HEK293 (cell line): ENCODE measurements around the gene ITPR2.

Source experiments
- CTCF ChIA-PET: fragments of 350-600 bp; formaldehyde crosslinking; extraction: SDS; loops from one replicate; lab custom pipeline; 2021; ENCODE audit warnings: antibody characterized with exemption; lab: Yijun Ruan, JAX
- POLR2A ChIA-PET: fragments of 300-600 bp; formaldehyde crosslinking; extraction: SDS; loops from one replicate; lab custom pipeline; 2020; ENCODE audit warnings: antibody characterized with exemption, inconsistent platforms; lab: Yijun Ruan, JAX
- H3K27ac ChIP-seq: fragments of 200-500 bp; sonication (Bioruptor generic); 2 replicates; pipeline ENCODE4 v1.5.1; 2014; ENCODE audit warnings: low read depth, low read length, control low read depth, inconsistent platforms; ENCODE audit errors: extremely low read depth
- H3K36me3 ChIP-seq, 2 experiments: fragments of 200-500 bp in 1 of 2; sonication (Bioruptor generic) in 1 of 2; 1 replicate in 1 of 2; 2 replicates in 1 of 2; pipeline ENCODE4 v1.5.1; 2014 to 2017; ENCODE audit warnings: inconsistent platforms in 2 of 2, low read length in 2 of 2; ENCODE audit not compliant: control insufficient read depth in 2 of 2, insufficient read depth in 1 of 2
- H3K4me1 ChIP-seq: fragments of 200-500 bp; sonication (Bioruptor generic); 2 replicates; pipeline ENCODE4 v1.5.1; 2014; ENCODE audit warnings: mild to moderate bottlenecking, low read length, inconsistent platforms; ENCODE audit not compliant: control insufficient read depth, insufficient read depth
- H3K4me3 ChIP-seq: 2 replicates; pipeline ENCODE4 v1.5.1; 2011; ENCODE audit warnings: low read depth, mild to moderate bottlenecking, control low read depth, low read length, moderate library complexity
- H3K9me3 ChIP-seq: fragments of 200-500 bp; sonication (Bioruptor generic); 2 replicates; pipeline ENCODE4 v1.5.1; 2014; ENCODE audit warnings: low read depth, low read length, inconsistent platforms; ENCODE audit not compliant: control insufficient read depth, insufficient read depth
- IKZF3 ChIP-seq: fragments of 450-650 bp; IDR thresholded peaks from 2 replicates; pipeline ENCODE4 v1.5.0; 2018; ENCODE audit warnings: missing biosample characterization, mild to moderate bottlenecking, missing genetic modification characterization, moderate library complexity
- SP2 ChIP-seq: fragments of 450-650 bp; formaldehyde crosslinking; IDR thresholded peaks from 2 replicates; pipeline ENCODE4 v1.5.1; 2016; ENCODE audit warnings: missing biosample characterization, missing genetic modification characterization
- ZNF138 ChIP-seq: fragments of 450-650 bp; formaldehyde crosslinking; IDR thresholded peaks from 2 replicates; pipeline ENCODE4 v1.5.1; 2016; ENCODE audit warnings: missing biosample characterization, missing genetic modification characterization, borderline replicate concordance
- ZNF155 ChIP-seq: fragments of 450-650 bp; formaldehyde crosslinking; IDR thresholded peaks from 2 replicates; pipeline ENCODE4 v1.5.1; 2016; ENCODE audit warnings: missing biosample characterization, missing genetic modification characterization
- ZNF211 ChIP-seq: fragments of 450-650 bp; formaldehyde crosslinking; IDR thresholded peaks from 2 replicates; pipeline ENCODE4 v1.5.1; 2016; ENCODE audit warnings: low read depth, missing biosample characterization, missing genetic modification characterization
- ZNF335 ChIP-seq: fragments of 450-650 bp; formaldehyde crosslinking; conservative IDR thresholded peaks from 2 replicates; pipeline ENCODE4 v1.5.1; 2016; ENCODE audit warnings: missing biosample characterization, missing genetic modification characterization
- ZNF48 ChIP-seq: fragments of 450-650 bp; formaldehyde crosslinking; IDR thresholded peaks from 2 replicates; pipeline ENCODE4 v1.5.1; 2016; ENCODE audit warnings: missing biosample characterization, missing genetic modification characterization
- ZNF510 ChIP-seq: fragments of 450-650 bp; formaldehyde crosslinking; IDR thresholded peaks from 2 replicates; pipeline ENCODE4 v1.5.1; 2018; ENCODE audit warnings: mild to moderate bottlenecking, missing genetic modification characterization, missing biosample characterization; ENCODE audit not compliant: insufficient replicate concordance
- ZNF600 ChIP-seq: fragments of 450-650 bp; formaldehyde crosslinking; IDR thresholded peaks from 2 replicates; pipeline ENCODE4 v1.5.1; 2016; ENCODE audit warnings: missing biosample characterization, missing genetic modification characterization
- ZNF624 ChIP-seq: fragments of 450-650 bp; formaldehyde crosslinking; IDR thresholded peaks from 2 replicates; pipeline ENCODE4 v1.5.1; 2017; ENCODE audit warnings: missing biosample characterization, missing genetic modification characterization
- ZNF654 ChIP-seq: fragments of 450-650 bp; formaldehyde crosslinking; IDR thresholded peaks from 2 replicates; pipeline ENCODE4 v1.5.1; 2016; ENCODE audit warnings: low read depth, missing biosample characterization, missing genetic modification characterization
- ZNF660 ChIP-seq: fragments of 450-650 bp; IDR thresholded peaks from 2 replicates; pipeline ENCODE4 v1.5.1; 2018; ENCODE audit warnings: missing biosample characterization, mild to moderate bottlenecking, missing genetic modification characterization
- ZNF768 ChIP-seq: fragments of 450-650 bp; formaldehyde crosslinking; IDR thresholded peaks from 2 replicates; pipeline ENCODE4 v1.5.1; 2018; ENCODE audit warnings: missing biosample characterization, mild to moderate bottlenecking, missing genetic modification characterization
- ZNF837 ChIP-seq: fragments of 450-650 bp; formaldehyde crosslinking; IDR thresholded peaks from 2 replicates; pipeline ENCODE4 v1.5.1; 2016; ENCODE audit warnings: missing biosample characterization, missing genetic modification characterization
- TF ChIP-seq, protein P1 (sequence below): fragments of 450-650 bp; formaldehyde crosslinking; IDR thresholded peaks from 2 replicates; pipeline ENCODE4 v1.5.1; 2016; ENCODE audit warnings: missing biosample characterization, missing genetic modification characterization
- TF ChIP-seq, protein P2 (sequence below): fragments of 450-650 bp; formaldehyde crosslinking; IDR thresholded peaks from 2 replicates; pipeline ENCODE4 v1.5.1; 2016; ENCODE audit warnings: missing biosample characterization, missing genetic modification characterization
- TF ChIP-seq, protein P3 (sequence below): fragments of 450-650 bp; formaldehyde crosslinking; IDR thresholded peaks from 2 replicates; pipeline ENCODE4 v1.5.1; 2016; ENCODE audit warnings: missing biosample characterization, missing genetic modification characterization
- TF ChIP-seq, protein P4 (sequence below): fragments of 450-650 bp; formaldehyde crosslinking; IDR thresholded peaks from 2 replicates; pipeline ENCODE4 v1.5.1; 2016; ENCODE audit warnings: missing biosample characterization, missing genetic modification characterization

Gene ITPR2

DNA sequence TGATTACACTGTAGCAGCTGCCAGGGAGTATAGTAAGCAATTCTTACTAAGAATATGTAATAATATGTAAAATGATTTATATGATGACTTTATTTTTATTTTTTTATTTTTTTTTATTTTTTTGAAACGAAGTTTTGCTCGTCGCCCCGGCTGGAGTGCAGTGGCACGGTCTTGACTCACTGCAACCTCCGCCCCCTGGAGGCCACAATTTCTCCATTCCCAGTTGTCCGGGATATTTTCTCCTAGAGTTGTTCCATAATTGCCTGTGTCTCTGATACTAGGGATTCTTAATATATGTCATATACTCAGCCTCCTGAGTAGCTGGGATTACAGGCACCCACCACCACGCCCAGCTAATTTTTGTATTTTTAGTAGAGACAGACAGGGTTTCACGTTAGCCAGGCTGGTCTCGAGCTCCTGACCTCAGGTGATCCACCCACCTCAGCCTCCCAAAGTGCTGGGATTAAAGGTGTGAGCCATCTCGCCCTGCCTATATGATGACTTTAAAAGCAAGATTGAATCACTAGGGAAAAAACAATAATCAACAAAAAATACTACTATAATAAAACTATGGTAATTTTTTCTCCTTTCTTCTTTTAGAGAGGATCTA is 12.2 kb upstream of the ITPR2 start:
- H3K27ac ChIP-seq, result no peak overlapping the region
- TF ChIP-seq ZNF624 (no peak), ZNF335 (tag by site-specific recombination) (peak; percentile 57), ZNF768 (tag by site-specific recombination) (no peak), IKZF3 (tag by site-specific recombination) (peak; percentile 69; the same call in 1 of the 2 replicates), ZNF660 (tag by site-specific recombination) (0 out of 2 replicates have a peak, but pooled peaks have one; percentile 20), ZNF138 (no peak), ZNF837 (tag by site-specific recombination) (no peak), ZNF48 (tag by site-specific recombination) (no peak), ZNF155 (tag by site-specific recombination) (no peak), ZNF510 (no peak), ZNF600 (0 out of 2 replicates have a peak, but pooled peaks have one; percentile 33), ZNF654 (0 out of 2 replicates have a peak, but pooled peaks have one; percentile 8), ZNF211 (tag by site-specific recombination) (no peak), SP2 (no peak)
- TF ChIP-seq, protein P1, sequence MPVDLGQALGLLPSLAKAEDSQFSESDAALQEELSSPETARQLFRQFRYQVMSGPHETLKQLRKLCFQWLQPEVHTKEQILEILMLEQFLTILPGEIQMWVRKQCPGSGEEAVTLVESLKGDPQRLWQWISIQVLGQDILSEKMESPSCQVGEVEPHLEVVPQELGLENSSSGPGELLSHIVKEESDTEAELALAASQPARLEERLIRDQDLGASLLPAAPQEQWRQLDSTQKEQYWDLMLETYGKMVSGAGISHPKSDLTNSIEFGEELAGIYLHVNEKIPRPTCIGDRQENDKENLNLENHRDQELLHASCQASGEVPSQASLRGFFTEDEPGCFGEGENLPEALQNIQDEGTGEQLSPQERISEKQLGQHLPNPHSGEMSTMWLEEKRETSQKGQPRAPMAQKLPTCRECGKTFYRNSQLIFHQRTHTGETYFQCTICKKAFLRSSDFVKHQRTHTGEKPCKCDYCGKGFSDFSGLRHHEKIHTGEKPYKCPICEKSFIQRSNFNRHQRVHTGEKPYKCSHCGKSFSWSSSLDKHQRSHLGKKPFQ (tag by site-specific recombination), result no peak
- TF ChIP-seq, protein P2, sequence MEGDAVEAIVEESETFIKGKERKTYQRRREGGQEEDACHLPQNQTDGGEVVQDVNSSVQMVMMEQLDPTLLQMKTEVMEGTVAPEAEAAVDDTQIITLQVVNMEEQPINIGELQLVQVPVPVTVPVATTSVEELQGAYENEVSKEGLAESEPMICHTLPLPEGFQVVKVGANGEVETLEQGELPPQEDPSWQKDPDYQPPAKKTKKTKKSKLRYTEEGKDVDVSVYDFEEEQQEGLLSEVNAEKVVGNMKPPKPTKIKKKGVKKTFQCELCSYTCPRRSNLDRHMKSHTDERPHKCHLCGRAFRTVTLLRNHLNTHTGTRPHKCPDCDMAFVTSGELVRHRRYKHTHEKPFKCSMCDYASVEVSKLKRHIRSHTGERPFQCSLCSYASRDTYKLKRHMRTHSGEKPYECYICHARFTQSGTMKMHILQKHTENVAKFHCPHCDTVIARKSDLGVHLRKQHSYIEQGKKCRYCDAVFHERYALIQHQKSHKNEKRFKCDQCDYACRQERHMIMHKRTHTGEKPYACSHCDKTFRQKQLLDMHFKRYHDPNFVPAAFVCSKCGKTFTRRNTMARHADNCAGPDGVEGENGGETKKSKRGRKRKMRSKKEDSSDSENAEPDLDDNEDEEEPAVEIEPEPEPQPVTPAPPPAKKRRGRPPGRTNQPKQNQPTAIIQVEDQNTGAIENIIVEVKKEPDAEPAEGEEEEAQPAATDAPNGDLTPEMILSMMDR (tag by site-specific recombination), result peak; percentile 35; the same call in 1 of the 2 replicates
- TF ChIP-seq, protein P3, sequence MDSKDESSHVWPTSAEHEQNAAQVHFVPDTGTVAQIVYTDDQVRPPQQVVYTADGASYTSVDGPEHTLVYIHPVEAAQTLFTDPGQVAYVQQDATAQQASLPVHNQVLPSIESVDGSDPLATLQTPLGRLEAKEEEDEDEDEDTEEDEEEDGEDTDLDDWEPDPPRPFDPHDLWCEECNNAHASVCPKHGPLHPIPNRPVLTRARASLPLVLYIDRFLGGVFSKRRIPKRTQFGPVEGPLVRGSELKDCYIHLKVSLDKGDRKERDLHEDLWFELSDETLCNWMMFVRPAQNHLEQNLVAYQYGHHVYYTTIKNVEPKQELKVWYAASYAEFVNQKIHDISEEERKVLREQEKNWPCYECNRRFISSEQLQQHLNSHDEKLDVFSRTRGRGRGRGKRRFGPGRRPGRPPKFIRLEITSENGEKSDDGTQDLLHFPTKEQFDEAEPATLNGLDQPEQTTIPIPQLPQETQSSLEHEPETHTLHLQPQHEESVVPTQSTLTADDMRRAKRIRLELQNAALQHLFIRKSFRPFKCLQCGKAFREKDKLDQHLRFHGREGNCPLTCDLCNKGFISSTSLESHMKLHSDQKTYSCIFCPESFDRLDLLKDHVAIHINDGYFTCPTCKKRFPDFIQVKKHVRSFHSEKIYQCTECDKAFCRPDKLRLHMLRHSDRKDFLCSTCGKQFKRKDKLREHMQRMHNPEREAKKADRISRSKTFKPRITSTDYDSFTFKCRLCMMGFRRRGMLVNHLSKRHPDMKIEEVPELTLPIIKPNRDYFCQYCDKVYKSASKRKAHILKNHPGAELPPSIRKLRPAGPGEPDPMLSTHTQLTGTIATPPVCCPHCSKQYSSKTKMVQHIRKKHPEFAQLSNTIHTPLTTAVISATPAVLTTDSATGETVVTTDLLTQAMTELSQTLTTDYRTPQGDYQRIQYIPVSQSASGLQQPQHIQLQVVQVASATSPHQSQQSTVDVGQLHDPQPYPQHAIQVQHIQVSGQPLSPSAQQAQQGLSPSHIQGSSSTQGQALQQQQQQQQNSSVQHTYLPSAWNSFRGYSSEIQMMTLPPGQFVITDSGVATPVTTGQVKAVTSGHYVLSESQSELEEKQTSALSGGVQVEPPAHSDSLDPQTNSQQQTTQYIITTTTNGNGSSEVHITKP (tag by site-specific recombination), result peak; percentile 68
- TF ChIP-seq, protein P4, sequence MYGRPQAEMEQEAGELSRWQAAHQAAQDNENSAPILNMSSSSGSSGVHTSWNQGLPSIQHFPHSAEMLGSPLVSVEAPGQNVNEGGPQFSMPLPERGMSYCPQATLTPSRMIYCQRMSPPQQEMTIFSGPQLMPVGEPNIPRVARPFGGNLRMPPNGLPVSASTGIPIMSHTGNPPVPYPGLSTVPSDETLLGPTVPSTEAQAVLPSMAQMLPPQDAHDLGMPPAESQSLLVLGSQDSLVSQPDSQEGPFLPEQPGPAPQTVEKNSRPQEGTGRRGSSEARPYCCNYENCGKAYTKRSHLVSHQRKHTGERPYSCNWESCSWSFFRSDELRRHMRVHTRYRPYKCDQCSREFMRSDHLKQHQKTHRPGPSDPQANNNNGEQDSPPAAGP (tag by site-specific recombination), result no peak
- ChIA-PET CTCF (interaction anchor here (0.6 to 1.9 kb wide), 6 partner anchors 12 to 1429 kb away, joined by 3 to 9 read pairs (median 3); partner anchors contain the start of gene ITPR2), POLR2A (no interaction called here)
- no peaks in the 10 kb centered on the region for H3K9me3 ChIP-seq
- no peak overlapping the region for H3K4me3 ChIP-seq
- H3K36me3 ChIP-seq, result no peaks in the 10 kb centered on the region
- no peaks in the 10 kb centered on the region for H3K4me1 ChIP-seq
